GM19043 (cell line): ENCODE results near the gene AP2A2.
"Not testable (repeated sequence)": the region's sequence is repeated elsewhere in the genome, so short reads cannot be mapped to it uniquely, and the experiment has no call there.

Source experiments
- ATAC-seq: cut with Tn5 transposase; IDR thresholded peaks from one replicate; pipeline ENCODE4 v1.9.1; 2021; ENCODE audit warnings: low read depth; ENCODE audit not compliant: unreplicated experiment

AP2A2 gene

GRCh38 chr11:952406-953385 is 27.0 kb downstream of the AP2A2 start:
- no peak for ATAC-seq

GRCh38 chr11:953512-953911 is 27.8 kb downstream of the AP2A2 start:
- ATAC-seq = no peak

GRCh38 chr11:954392-955153 is 28.9 kb downstream of the AP2A2 start:
- no peak for ATAC-seq

GRCh38 chr11:955154-956063 is 29.7 kb downstream of the AP2A2 start:
- ATAC-seq = no peak

- no peak for ATAC-seq
Measured at GRCh38 chr11:957212-957920, 31.7 kb downstream of the AP2A2 start.

- no peak for ATAC-seq
Measured at GRCh38 chr11:958101-958500, 32.4 kb downstream of the AP2A2 start.

GRCh38 chr11:959027-959426 is 33.4 kb downstream of the AP2A2 start:
- ATAC-seq = no peak

- ATAC-seq = no peak
Measured at GRCh38 chr11:959608-960007, 33.9 kb downstream of the AP2A2 start.

- ATAC-seq = not testable (repeated sequence)
Measured at GRCh38 chr11:961310-961920, 35.7 kb downstream of the AP2A2 start.

GRCh38 chr11:961921-962320 is 36.3 kb downstream of the AP2A2 start:
- ATAC-seq = no peak

GRCh38 chr11:962688-963087 is 37.0 kb downstream of the AP2A2 start:
- ATAC-seq = no peak

GRCh38 chr11:963852-964251 is 38.2 kb downstream of the AP2A2 start:
- ATAC-seq = no peak

- ATAC-seq = no peak
Measured at GRCh38 chr11:965206-965775, 39.6 kb downstream of the AP2A2 start.

GRCh38 chr11:967995-968751 is 42.5 kb downstream of the AP2A2 start:
- no peak for ATAC-seq

GRCh38 chr11:968822-969221 is 43.2 kb downstream of the AP2A2 start:
- no peak for ATAC-seq

- ATAC-seq = no peak
Measured at GRCh38 chr11:969651-970205, 44.1 kb downstream of the AP2A2 start.

- no peak for ATAC-seq
Measured at GRCh38 chr11:970319-970871, 44.7 kb downstream of the AP2A2 start.
